ENCODE measurements around the gene SFSWAP. TPM values are rescaled to one million over a fixed set of nuclear protein-coding genes. Genes with fewer than 3 reads are reported as not detected.

Gene SFSWAP
- total and polyA plus RNA-seq, 7 experiments from 2014 or later, result 16.9 to 120 (median 97.4) TPM

DNA sequence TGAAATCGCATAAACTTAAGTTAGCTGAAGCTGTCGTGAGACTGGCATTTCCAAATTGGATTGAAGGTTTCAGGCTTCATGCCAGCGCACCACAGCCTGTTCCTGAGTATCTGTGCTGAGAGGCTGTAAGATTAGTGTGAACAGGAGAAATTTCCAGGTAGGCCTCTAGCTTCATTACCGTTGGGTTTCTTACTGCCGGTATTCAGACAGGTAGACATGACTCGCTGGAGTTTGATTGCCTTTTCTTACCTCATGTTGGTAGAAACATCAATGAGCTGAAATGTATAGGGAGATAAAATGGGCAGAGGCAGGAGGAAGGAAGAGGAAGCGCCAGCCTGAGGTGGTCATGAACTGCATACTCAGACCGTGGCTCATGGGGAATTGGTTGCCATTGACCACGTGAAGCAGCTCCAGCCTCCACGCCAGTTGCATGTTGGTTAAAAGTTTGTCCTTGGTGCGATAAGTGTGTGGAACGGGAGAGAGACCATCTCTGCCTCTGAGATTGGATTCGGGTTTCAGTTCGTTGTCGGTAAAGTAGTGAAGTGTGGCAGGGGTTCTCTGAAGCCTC lies 75.0 kb downstream of the SFSWAP start:
- DNase-seq, result no peak
- Mint-ChIP-seq H3K36me3 (peaks cover 4 to 45% (median 17%) of the 10 kb centered on the region in 5 donors), H3K27me3 (no peaks in the 10 kb centered on the region), H3K4me1 (peaks cover 0 to 3% (median 0%) of the 10 kb centered on the region in 7 donors), H3K9me3 (no peaks in the 10 kb centered on the region), H3K27ac (peak overlapping the region in 2 of 9 donors; percentile 38 to 62), H3K4me3 (no peak overlapping the region)
- Histone ChIP-seq H3K9me3 (ENCODE audit: control insufficient read depth in 2 of 3, low read length in 3 of 3) (no peaks in the 10 kb centered on the region), H3K27me3 (ENCODE audit: control insufficient read depth in 2 of 2, insufficient read depth in 2 of 2, low read length in 2 of 2) (no peaks in the 10 kb centered on the region), H3K4me3 (ENCODE audit: low read length) (no peak overlapping the region), H3K36me3 (ENCODE audit: control insufficient read depth in 2 of 3, insufficient read depth in 3 of 3, low read length in 3 of 3) (peaks cover 3 to 75% (median 11%) of the 10 kb centered on the region in 3 experiments), H3K4me1 (ENCODE audit: control insufficient read depth in 2 of 2, insufficient read depth in 2 of 2, low read length in 2 of 2) (no peaks in the 10 kb centered on the region), H3K27ac (ENCODE audit: low read depth, low read length) (no peak overlapping the region)
- POLR2A ChIA-PET, result no interaction called here
- intact Hi-C loops (cut with micrococcal nuclease), result no loop called here
- ATAC-seq, result no peak
- CTCF ChIA-PET, result no interaction called here

DNA sequence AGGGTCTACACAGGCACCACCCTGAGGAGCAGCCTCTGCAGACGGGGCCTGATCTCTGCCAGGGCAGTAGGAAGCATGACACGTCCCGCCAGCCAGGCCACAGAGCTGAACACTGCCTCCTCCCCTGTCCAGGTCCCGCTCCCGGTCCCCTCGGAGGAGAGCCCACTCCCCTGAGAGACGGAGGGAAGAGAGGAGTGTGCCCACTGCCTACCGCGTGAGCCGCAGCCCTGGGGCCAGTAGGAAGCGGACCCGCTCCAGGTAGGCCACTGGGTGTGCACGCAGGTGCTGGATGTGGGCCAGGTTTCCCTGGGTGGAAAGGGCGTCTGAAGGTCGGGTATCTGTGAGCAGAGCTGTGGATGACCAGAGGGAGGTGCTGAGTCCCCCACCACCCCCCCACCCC lies 75.4 kb downstream of the SFSWAP start:
- no peaks in the 10 kb centered on the region for H3K27me3 Mint-ChIP-seq
- intact Hi-C loops (cut with micrococcal nuclease), result no loop called here
- peak overlapping the region in 1 of 9 donors; percentile 38 for H3K27ac Mint-ChIP-seq
- no peaks in the 10 kb centered on the region for H3K4me1 ChIP-seq (ENCODE audit: control insufficient read depth in 2 of 2, insufficient read depth in 2 of 2, low read length in 2 of 2)
- peaks cover 3 to 77% (median 11%) of the 10 kb centered on the region in 3 experiments for H3K36me3 ChIP-seq (ENCODE audit: control insufficient read depth in 2 of 3, insufficient read depth in 3 of 3, low read length in 3 of 3)
- peaks cover 4 to 47% (median 18%) of the 10 kb centered on the region in 5 donors for H3K36me3 Mint-ChIP-seq
- H3K4me1 Mint-ChIP-seq, result peaks cover 0 to 3% (median 0%) of the 10 kb centered on the region in 7 donors
- H3K4me3 ChIP-seq (ENCODE audit: low read length), result no peak overlapping the region
- ATAC-seq (no peak), DNase-seq (no peak)
- ChIA-PET POLR2A (no interaction called here), CTCF (no interaction called here)
- H3K27me3 ChIP-seq (ENCODE audit: control insufficient read depth in 2 of 2, insufficient read depth in 2 of 2, low read length in 2 of 2), result no peaks in the 10 kb centered on the region
- H3K9me3 Mint-ChIP-seq, result no peaks in the 10 kb centered on the region
- no peak overlapping the region for H3K4me3 Mint-ChIP-seq
- H3K27ac ChIP-seq (ENCODE audit: low read depth, low read length), result no peak overlapping the region
- no peaks in the 10 kb centered on the region for H3K9me3 ChIP-seq (ENCODE audit: control insufficient read depth in 2 of 3, low read length in 3 of 3)

DNA sequence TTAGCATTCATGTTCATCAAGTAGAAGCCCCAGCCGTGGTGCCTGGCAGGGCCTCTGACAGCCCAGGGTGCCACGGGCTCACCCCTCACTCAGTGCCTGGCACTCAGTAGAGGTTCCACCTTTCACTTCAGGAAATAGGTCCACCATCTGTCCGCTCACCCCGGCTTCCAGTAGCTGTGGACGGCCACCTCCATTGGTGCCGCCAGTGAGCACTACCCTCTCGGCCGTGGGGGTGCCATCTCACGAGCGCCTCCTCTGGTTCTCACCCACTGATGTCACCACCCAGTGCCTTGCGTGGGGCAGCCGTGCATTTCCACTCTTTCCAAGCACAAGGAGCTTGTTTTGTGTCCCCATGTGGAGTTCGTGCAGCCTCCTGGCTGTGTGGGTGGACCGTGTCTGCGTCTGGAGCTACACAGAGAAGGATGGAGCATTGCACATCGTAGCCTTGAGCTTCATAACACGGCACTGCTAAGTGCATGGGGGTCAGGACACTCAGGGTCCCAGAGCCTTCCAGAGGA lies 76.3 kb downstream of the SFSWAP start:
- POLR2A ChIA-PET, result no interaction called here
- peaks cover 4 to 48% (median 18%) of the 10 kb centered on the region in 5 donors for H3K36me3 Mint-ChIP-seq
- no peak overlapping the region for H3K27ac Mint-ChIP-seq

DNA sequence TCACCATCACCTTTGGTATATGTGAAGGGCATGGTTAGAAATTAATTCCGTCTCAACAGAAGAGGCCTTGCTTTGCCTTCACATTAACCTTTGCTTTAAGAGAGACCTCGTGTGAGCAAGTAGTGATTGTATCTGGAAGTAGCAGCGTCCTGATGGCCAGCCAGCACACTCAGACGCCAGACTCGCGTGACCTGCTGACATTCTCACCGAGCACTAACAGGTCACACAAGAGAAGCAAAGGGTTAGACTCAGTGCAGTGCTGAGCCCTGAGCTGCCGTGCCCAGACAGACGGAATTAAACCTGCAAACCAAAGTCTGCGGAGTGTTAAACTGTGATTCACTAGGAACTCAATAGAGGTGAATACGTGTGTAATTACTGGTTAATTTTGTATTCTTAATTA lies 77.2 kb downstream of the SFSWAP start:
- H3K27me3 Mint-ChIP-seq, result no peaks in the 10 kb centered on the region
- H3K4me1 ChIP-seq (ENCODE audit: control insufficient read depth in 2 of 2, insufficient read depth in 2 of 2, low read length in 2 of 2), result no peaks in the 10 kb centered on the region
- no peaks in the 10 kb centered on the region for H3K9me3 Mint-ChIP-seq
- no peak overlapping the region for H3K4me3 ChIP-seq (ENCODE audit: low read length)
- DNase-seq, result no peak
- no peak overlapping the region for H3K27ac ChIP-seq (ENCODE audit: low read depth, low read length)
- H3K36me3 Mint-ChIP-seq, result peaks cover 4 to 54% (median 18%) of the 10 kb centered on the region in 5 donors
- no peaks in the 10 kb centered on the region for H3K9me3 ChIP-seq (ENCODE audit: control insufficient read depth in 2 of 3, low read length in 3 of 3)
- no peaks in the 10 kb centered on the region for H3K27me3 ChIP-seq (ENCODE audit: control insufficient read depth in 2 of 2, insufficient read depth in 2 of 2, low read length in 2 of 2)
- intact Hi-C loops (cut with micrococcal nuclease), result no loop called here
- ChIA-PET CTCF (no interaction called here), POLR2A (no interaction called here)
- H3K4me1 Mint-ChIP-seq, result peaks cover 0 to 3% (median 0%) of the 10 kb centered on the region in 7 donors
- H3K36me3 ChIP-seq (ENCODE audit: control insufficient read depth in 2 of 3, insufficient read depth in 3 of 3, low read length in 3 of 3), result peaks cover 3 to 87% (median 5%) of the 10 kb centered on the region in 3 experiments
- no peak overlapping the region for H3K4me3 Mint-ChIP-seq
- peak overlapping the region in 1 of 9 donors; percentile 10 for H3K27ac Mint-ChIP-seq
- no peak for ATAC-seq

More for the DNA sequence above, 76.3 kb downstream of the SFSWAP start:
- H3K9me3 Mint-ChIP-seq, result no peaks in the 10 kb centered on the region
- CTCF ChIA-PET, result interaction anchor here (0.6 kb wide), 1 partner anchor 983 kb away, joined by 3 read pairs; no protein-coding TSS in a partner anchor
- no peaks in the 10 kb centered on the region for H3K4me1 ChIP-seq (ENCODE audit: control insufficient read depth in 2 of 2, insufficient read depth in 2 of 2, low read length in 2 of 2)
- no peak overlapping the region for H3K27ac ChIP-seq (ENCODE audit: low read depth, low read length)
- no peaks in the 10 kb centered on the region for H3K9me3 ChIP-seq (ENCODE audit: control insufficient read depth in 2 of 3, low read length in 3 of 3)
- no peak for ATAC-seq
- H3K36me3 ChIP-seq (ENCODE audit: control insufficient read depth in 2 of 3, insufficient read depth in 3 of 3, low read length in 3 of 3), result peaks cover 3 to 80% (median 7%) of the 10 kb centered on the region in 3 experiments
- H3K4me3 ChIP-seq (ENCODE audit: low read length), result no peak overlapping the region
- no peak overlapping the region for H3K4me3 Mint-ChIP-seq
- DNase-seq, result no peak
- intact Hi-C loops (cut with micrococcal nuclease), result no loop called here
- H3K4me1 Mint-ChIP-seq, result peaks cover 0 to 3% (median 0%) of the 10 kb centered on the region in 7 donors
- no peaks in the 10 kb centered on the region for H3K27me3 ChIP-seq (ENCODE audit: control insufficient read depth in 2 of 2, insufficient read depth in 2 of 2, low read length in 2 of 2)
- H3K27me3 Mint-ChIP-seq, result no peaks in the 10 kb centered on the region

DNA sequence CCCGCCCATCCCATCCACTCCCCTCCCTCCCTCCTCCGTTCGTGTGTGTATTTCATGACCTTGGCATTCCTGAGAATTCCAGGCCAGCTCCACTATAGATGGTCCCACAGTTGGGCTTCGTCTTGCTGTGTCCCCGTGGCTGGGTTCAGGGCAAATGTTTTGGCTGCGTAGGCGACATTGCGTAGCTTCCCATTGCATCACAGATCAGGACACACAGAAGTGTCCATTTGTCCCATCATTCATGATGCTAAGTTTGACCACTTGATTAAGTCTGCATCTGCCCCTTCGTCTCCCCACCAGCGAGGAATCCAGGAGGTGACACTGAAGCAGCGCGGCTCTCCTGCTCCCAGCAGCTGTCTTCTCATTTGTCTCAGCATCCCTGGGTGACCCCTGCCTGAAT lies 78.7 kb downstream of the SFSWAP start:
- intact Hi-C loops (cut with micrococcal nuclease), result no loop called here
- H3K4me1 ChIP-seq (ENCODE audit: control insufficient read depth in 2 of 2, insufficient read depth in 2 of 2, low read length in 2 of 2), result no peaks in the 10 kb centered on the region
- Mint-ChIP-seq H3K27ac (peak overlapping the region in 1 of 9 donors; percentile 28), H3K4me3 (no peak overlapping the region), H3K4me1 (peaks cover 0 to 3% (median 0%) of the 10 kb centered on the region in 7 donors), H3K9me3 (no peaks in the 10 kb centered on the region), H3K27me3 (no peaks in the 10 kb centered on the region), H3K36me3 (peaks cover 4 to 58% (median 23%) of the 10 kb centered on the region in 5 donors)
- H3K36me3 ChIP-seq (ENCODE audit: control insufficient read depth in 2 of 3, insufficient read depth in 3 of 3, low read length in 3 of 3), result peaks cover 0 to 93% (median 3%) of the 10 kb centered on the region in 3 experiments
- no peaks in the 10 kb centered on the region for H3K27me3 ChIP-seq (ENCODE audit: control insufficient read depth in 2 of 2, insufficient read depth in 2 of 2, low read length in 2 of 2)
- H3K9me3 ChIP-seq (ENCODE audit: control insufficient read depth in 2 of 3, low read length in 3 of 3), result no peaks in the 10 kb centered on the region
- ATAC-seq (no peak), DNase-seq (no peak)
- H3K4me3 ChIP-seq (ENCODE audit: low read length), result no peak overlapping the region
- CTCF ChIA-PET, result no interaction called here
- no peak overlapping the region for H3K27ac ChIP-seq (ENCODE audit: low read depth, low read length)
- POLR2A ChIA-PET, result no interaction called here

DNA sequence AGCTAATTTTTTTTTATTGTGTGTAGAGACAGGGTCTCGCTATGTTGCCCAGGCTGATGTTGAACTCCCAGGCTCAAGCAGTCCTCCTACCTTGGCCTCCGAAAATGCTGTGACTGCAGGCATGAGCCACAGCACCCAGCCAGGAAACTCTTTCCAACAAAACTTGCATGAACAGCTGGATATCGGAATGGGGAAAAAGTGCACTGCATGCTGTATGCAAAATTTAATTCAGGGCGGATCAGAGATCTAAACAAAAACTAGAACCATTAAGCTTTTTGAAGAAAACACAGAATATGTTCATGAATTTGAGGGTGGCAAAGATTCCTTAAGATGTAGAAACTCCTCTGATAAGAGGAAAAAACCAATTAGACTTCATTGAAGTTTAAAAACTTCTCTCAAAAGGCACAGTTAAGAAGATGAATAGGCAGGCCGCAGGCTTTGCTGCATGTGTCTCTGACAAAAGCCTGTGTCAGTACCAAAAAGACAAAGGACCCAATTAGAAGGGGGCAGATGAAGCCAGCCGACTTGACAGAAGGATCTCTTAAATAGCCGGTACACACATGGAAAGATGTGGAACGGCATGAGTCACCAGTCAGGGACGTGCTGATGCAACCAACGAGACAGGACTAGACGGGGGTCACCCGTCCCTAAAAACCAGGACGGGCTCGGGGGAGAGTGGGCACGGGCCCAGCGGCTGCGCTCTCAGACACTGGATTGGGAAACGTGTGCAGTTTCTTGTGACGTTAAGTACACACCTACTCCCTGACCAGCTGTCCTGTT lies 82.5 kb downstream of the SFSWAP start:
- Histone ChIP-seq H3K36me3 (ENCODE audit: control insufficient read depth in 2 of 3, insufficient read depth in 3 of 3, low read length in 3 of 3) (peaks cover 3 to 85% (median 3%) of the 10 kb centered on the region in 3 experiments), H3K4me3 (ENCODE audit: low read length) (no peak overlapping the region), H3K27ac (ENCODE audit: low read depth, low read length) (no peak overlapping the region), H3K9me3 (ENCODE audit: control insufficient read depth in 2 of 3, low read length in 3 of 3) (no peaks in the 10 kb centered on the region), H3K4me1 (ENCODE audit: control insufficient read depth in 2 of 2, insufficient read depth in 2 of 2, low read length in 2 of 2) (no peaks in the 10 kb centered on the region), H3K27me3 (ENCODE audit: control insufficient read depth in 2 of 2, insufficient read depth in 2 of 2, low read length in 2 of 2) (no peaks in the 10 kb centered on the region)
- H3K36me3 Mint-ChIP-seq, result peaks cover 4 to 49% (median 23%) of the 10 kb centered on the region in 5 donors
- ChIA-PET POLR2A (no interaction called here), CTCF (no interaction called here)
- peaks cover 0 to 3% (median 0%) of the 10 kb centered on the region in 11 donors for H3K9me3 Mint-ChIP-seq
- ATAC-seq (no peak), DNase-seq (no peak)
- H3K27me3 Mint-ChIP-seq, result no peaks in the 10 kb centered on the region
- intact Hi-C loops (cut with micrococcal nuclease), result no loop called here
- H3K27ac Mint-ChIP-seq, result peak overlapping the region in 1 of 9 donors; percentile 22
- H3K4me3 Mint-ChIP-seq, result no peak overlapping the region
- H3K4me1 Mint-ChIP-seq, result peaks cover 0 to 6% (median 0%) of the 10 kb centered on the region in 7 donors

Data from naive thymus-derived CD4-positive, alpha-beta T cell (primary cell).